SU-DHL-6 (cell line): ENCODE results near the gene PDCL3.

ENCODE experiments used
- CTCF ChIP-seq: fragments of 200-600 bp; sonication (generic); IDR thresholded peaks from one replicate; pipeline ENCODE4 v1.5.1; 2017; ENCODE audit warnings: antibody characterized with exemption, mild to moderate bottlenecking, low read length, moderate library complexity; ENCODE audit not compliant: insufficient read depth, poor library complexity, severe bottlenecking
- EZH2phosphoT487 ChIP-seq: fragments of 200-600 bp; sonication (generic), shearing (Covaris generic); conservative IDR thresholded peaks from 2 replicates; pipeline ENCODE4 v1.6.1; 2018; ENCODE audit warnings: mild to moderate bottlenecking, antibody characterized with exemption, low read length, moderate library complexity, mixed read lengths

GRCh38 chr2:100610381-100610831 lies 47.6 kb downstream of the PDCL3 start:
- TF ChIP-seq CTCF = peak; percentile 44
- no peak for TF ChIP-seq EZH2phosphoT487
